Tibial artery (tissue), 4 donors: ENCODE results near the gene SLC9A9.
"Not testable (repeated sequence)": the region's sequence is repeated elsewhere in the genome, so short reads cannot be mapped to it uniquely, and the experiment has no call there.

ENCODE experiments used
- DNase-seq, 2 donors: peaks; one replicate each; pipeline ENCODE4 v3.0.0-alpha.2; 2019
- H3K27ac ChIP-seq, 2 donors: fragments of 200-600 bp; sonication (generic) in 1 of 2; 1 replicate in 1 of 2; 2 replicates in 1 of 2; pipeline ENCODE4 v1.5.1; 2018 to 2019; ENCODE audit warnings: mild to moderate bottlenecking in 1 of 2
- H3K27me3 ChIP-seq, 2 donors: fragments of 200-600 bp; sonication (generic) in 1 of 2; one replicate each; pipeline versions ENCODE4 v1.5.1 to v1.6.0; 2016 to 2019
- H3K36me3 ChIP-seq, 3 donors: fragments of 200-600 bp; sonication (generic) in 2 of 3; one replicate each; pipeline ENCODE4 v1.5.1; 2016 to 2019; ENCODE audit warnings: mild to moderate bottlenecking in 2 of 3
- H3K4me1 ChIP-seq, 4 donors: fragments of 200-600 bp; sonication (generic) in 2 of 4; 1 replicate in 3 of 4; 2 replicates in 1 of 4; pipeline ENCODE4 v1.5.1; 2016 to 2019
- H3K4me3 ChIP-seq, 2 donors: fragments of 200-600 bp; sonication (generic) in 1 of 2; 1 replicate in 1 of 2; 2 replicates in 1 of 2; pipeline ENCODE4 v1.5.1; 2018 to 2019; ENCODE audit warnings: mild to moderate bottlenecking in 2 of 2
- H3K9me3 ChIP-seq, 3 donors: fragments of 200-600 bp; sonication (generic) in 1 of 3; one replicate each; pipeline ENCODE4 v1.5.1; 2016 to 2019
- intact Hi-C: fragments of 100-400 bp; cut with DNase I; formaldehyde crosslinking; loops from one replicate; pipeline ENCODE4 v1.15.0; 2023; ENCODE audit warnings: low total_unique reads
- TF ChIP-seq, protein P1 (sequence below), 2 experiments: fragments of 200-600 bp in 1 of 2; fragments of 450-650 bp in 1 of 2; IDR thresholded peaks; one replicate each; pipeline ENCODE4 v1.5.1; 2017 to 2019; ENCODE audit warnings: antibody characterized with exemption in 2 of 2, mild to moderate bottlenecking in 1 of 2, moderate library complexity in 1 of 2

The SLC9A9 gene

DNA sequence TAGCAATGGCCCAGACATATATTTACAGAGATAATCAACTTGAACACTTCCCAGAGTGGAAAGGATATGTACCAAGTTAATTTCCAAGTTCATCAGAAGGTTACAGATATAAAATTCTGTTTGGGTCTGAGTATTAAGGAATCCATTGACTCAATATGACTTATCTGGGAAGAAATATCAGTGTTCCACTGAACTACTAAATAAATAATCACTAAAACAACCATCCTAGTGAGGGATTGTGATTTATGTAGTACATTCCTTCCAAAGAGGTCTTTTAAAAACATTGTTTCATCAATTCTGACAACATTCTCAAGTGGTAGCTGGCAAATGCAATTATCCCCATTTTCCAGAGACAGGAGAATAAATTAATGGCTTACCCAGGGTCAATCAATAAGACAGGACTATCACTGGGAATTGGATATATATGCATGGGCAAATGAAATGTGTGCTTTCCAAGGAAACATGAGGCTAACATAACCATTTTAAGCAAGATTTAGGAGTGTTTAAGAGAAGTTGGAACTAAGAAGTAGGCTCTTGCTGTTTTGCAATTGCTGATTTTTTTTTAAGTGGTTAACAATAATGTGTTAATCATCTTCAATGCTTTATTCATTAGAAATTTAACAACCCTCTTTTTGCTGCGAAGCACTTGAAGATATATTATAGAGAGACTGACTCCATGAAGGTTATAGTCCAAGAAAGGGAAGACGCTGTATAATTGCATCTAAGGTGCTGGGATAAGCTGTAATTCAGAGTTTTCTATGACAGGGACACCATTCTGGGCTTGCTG is 37.9 kb downstream of the SLC9A9 start:
- H3K9me3 ChIP-seq: no peaks in the 10 kb centered on the region
- TF ChIP-seq, protein P1, sequence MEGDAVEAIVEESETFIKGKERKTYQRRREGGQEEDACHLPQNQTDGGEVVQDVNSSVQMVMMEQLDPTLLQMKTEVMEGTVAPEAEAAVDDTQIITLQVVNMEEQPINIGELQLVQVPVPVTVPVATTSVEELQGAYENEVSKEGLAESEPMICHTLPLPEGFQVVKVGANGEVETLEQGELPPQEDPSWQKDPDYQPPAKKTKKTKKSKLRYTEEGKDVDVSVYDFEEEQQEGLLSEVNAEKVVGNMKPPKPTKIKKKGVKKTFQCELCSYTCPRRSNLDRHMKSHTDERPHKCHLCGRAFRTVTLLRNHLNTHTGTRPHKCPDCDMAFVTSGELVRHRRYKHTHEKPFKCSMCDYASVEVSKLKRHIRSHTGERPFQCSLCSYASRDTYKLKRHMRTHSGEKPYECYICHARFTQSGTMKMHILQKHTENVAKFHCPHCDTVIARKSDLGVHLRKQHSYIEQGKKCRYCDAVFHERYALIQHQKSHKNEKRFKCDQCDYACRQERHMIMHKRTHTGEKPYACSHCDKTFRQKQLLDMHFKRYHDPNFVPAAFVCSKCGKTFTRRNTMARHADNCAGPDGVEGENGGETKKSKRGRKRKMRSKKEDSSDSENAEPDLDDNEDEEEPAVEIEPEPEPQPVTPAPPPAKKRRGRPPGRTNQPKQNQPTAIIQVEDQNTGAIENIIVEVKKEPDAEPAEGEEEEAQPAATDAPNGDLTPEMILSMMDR (IDR thresholded peaks at IDR 0.05): no peak
- H3K27ac ChIP-seq: no peak overlapping the region
- no peaks in the 10 kb centered on the region for H3K36me3 ChIP-seq
- H3K4me3 ChIP-seq: no peak overlapping the region
- no peak for DNase-seq
- H3K27me3 ChIP-seq: no peaks in the 10 kb centered on the region
- intact Hi-C loops: no loop called here
- H3K4me1 ChIP-seq: peaks cover 0 to 29% (median 3%) of the 10 kb centered on the region in 4 donors

DNA sequence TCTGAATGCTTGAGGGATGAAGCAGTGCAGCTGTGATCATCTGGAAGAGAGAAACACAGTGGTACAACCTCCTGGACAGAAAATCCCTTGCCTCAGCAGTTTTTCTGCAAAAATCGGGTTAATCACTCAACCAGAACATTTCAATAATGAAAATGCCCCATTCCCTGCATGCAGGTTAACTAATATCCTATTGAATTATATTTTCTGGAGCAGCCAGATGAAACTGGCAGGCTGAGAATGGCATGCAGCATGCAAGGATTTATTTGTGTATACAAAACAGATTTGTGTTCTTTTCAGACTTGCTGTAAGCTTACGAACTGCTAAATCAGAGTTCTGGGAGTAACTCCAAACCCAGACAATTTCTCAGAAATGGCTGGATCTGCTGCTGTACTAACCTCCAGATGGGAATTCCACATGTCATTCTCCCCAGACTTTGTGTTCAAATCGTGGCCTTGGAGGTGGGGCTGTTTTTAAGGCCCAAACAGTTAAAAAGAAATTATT is 39.1 kb downstream of the SLC9A9 start:
- DNase-seq: no peak
- H3K9me3 ChIP-seq: no peaks in the 10 kb centered on the region
- H3K4me3 ChIP-seq: no peak overlapping the region
- peaks cover 0 to 29% (median 3%) of the 10 kb centered on the region in 4 donors for H3K4me1 ChIP-seq
- H3K36me3 ChIP-seq: no peaks in the 10 kb centered on the region
- H3K27me3 ChIP-seq: no peaks in the 10 kb centered on the region
- peak overlapping the region; percentile 5 to 14 for H3K27ac ChIP-seq
- intact Hi-C loops: no loop called here
- TF ChIP-seq, protein P1 (IDR thresholded peaks at IDR 0.05): no peak

DNA sequence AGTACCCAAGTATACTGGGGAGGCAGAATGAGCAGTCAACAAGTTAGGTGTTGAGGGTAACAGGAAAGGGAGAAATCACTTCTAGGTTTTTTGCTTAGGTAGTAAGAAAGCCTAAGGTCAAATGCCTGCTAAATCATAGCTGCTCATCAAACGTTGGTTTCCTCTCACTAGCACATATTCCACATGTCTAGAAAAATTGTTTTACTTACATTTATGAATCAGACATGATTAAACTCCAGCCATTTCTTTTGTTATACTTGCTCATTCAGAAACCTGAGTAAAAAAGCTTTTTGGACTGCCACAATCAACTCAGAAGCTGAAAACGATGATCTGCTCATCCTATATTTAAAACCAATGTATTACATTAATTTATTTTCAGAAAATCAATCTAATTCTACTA is 40.2 kb downstream of the SLC9A9 start:
- Histone ChIP-seq H3K4me1 (peaks cover 0 to 29% (median 3%) of the 10 kb centered on the region in 4 donors), H3K27ac (no peak overlapping the region), H3K36me3 (no peaks in the 10 kb centered on the region), H3K4me3 (no peak overlapping the region), H3K27me3 (no peaks in the 10 kb centered on the region), H3K9me3 (no peaks in the 10 kb centered on the region)
- intact Hi-C loops: no loop called here
- no peak for DNase-seq
- TF ChIP-seq, protein P1 (IDR thresholded peaks at IDR 0.05): no peak

DNA sequence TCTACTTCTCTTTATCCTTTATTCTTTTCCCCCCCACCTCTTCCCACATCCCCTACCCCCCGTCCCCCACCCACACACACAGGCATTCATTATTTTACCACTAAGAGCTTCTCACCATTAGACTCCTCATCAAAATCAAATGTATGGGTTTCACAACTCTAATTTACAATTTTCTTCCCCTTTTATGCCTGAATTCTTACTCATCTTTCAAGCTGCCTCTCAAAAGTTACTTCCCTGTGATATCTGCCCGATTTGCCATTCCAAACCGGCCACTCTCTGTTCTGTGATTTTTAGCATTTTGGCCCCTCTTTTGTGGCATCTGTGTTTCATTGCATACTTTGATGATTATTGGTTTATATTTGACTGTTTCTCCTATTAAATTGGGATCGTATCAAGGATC is 42.2 kb downstream of the SLC9A9 start:
- H3K4me1 ChIP-seq: peaks cover 0 to 19% (median 3%) of the 10 kb centered on the region in 4 donors
- no peak overlapping the region for H3K4me3 ChIP-seq
- no peak for DNase-seq
- H3K36me3 ChIP-seq: no peaks in the 10 kb centered on the region
- H3K27ac ChIP-seq: no peak overlapping the region
- no peaks in the 10 kb centered on the region for H3K9me3 ChIP-seq
- intact Hi-C loops: no loop called here
- no peaks in the 10 kb centered on the region for H3K27me3 ChIP-seq
- TF ChIP-seq, protein P1 (IDR thresholded peaks at IDR 0.05): no peak

DNA sequence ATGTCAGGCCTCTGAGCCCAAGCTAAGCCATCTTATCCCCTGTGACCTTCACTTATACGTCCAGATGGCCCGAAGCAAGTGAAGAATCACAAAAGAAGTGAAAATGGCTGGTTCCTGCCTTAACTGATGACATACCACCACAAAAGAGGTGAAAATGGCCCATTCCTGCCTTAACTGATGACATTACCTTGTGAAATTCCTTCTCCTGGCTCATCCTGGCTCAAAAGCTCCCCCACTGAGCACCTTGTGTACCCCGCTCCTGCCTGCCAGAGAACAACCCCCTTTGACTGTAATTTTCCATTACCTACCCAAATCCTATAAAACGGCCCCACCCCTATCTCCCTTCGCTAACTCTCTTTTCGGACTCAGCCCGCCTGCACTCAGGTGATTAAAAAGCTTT is 42.8 kb downstream of the SLC9A9 start:
- H3K36me3 ChIP-seq, DNase-seq, H3K4me3 ChIP-seq, H3K9me3 ChIP-seq, H3K27ac ChIP-seq, H3K27me3 ChIP-seq, intact Hi-C loops: not testable (repeated sequence)
- H3K4me1 ChIP-seq: peaks cover 0 to 16% (median 2%) of the 10 kb centered on the region in 4 donors

DNA sequence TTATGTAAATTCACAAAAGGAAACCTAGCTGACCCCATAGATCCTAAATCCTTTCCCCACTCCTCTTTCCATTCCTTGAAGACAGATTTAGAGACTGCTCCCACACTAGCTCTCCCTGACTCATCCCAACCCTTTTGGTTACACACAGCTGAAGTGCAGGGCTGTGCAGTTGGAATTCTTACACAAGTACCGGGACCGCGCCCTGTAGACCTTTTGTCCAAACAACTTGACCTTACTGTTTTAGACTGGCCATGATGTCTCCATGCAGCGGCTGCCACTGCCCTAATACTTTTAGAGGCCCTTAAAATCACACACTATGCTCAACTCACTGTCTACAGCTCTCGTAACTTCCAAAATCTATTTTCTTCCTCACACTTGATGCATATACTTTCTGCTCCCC is 47.2 kb downstream of the SLC9A9 start:
- H3K4me3 ChIP-seq, intact Hi-C loops, H3K27ac ChIP-seq, H3K27me3 ChIP-seq, DNase-seq, H3K9me3 ChIP-seq, H3K36me3 ChIP-seq, H3K4me1 ChIP-seq: not testable (repeated sequence)

DNA sequence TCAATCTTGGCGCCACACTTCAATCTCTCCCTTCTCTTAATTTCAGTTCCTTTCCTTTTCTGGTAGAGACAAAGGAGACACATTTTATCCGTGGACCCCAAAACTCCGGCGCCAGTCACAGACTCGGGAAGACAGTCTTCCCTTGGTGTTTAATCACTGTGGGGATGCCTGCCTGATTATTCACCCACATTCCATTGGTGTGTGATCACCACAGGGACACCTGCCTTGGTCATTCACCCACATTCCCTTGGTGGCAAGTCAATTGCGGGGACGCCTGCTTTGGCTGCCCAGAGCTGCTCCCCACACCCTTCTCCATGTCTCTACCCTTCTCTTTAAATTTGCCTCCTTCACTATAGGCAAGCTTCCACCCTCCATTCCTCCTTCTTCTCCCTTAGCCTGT is 50.1 kb downstream of the SLC9A9 start:
- H3K27me3 ChIP-seq: not testable (repeated sequence)

More for the DNA sequence above, 50.1 kb downstream of the SLC9A9 start:
- H3K4me3 ChIP-seq, H3K36me3 ChIP-seq, H3K4me1 ChIP-seq, intact Hi-C loops, H3K9me3 ChIP-seq, H3K27ac ChIP-seq, DNase-seq: not testable (repeated sequence)
